Stomach (tissue), 9 donors: ENCODE data around the gene SLC1A1. TPM values are rescaled to one million over a fixed set of nuclear protein-coding genes. Genes with fewer than 3 reads are reported as not detected.
A peak's percentile ranks its signal among the peaks of the same experiment; 100 is the strongest.

ENCODE experiments used
- DNase-seq, 2 donors: peaks; one replicate each; pipeline versions ENCODE4 v3.0.0 to v3.0.0-alpha.2; 2013 to 2019
- H3K27ac ChIP-seq, 5 donors: fragments of 200-600 bp in 4 of 5; sonication (generic) in 4 of 5; one replicate each; pipeline ENCODE4 v1.5.1; 2013 to 2019; ENCODE audit warnings: mild to moderate bottlenecking in 1 of 5, moderate library complexity in 1 of 5
- H3K27me3 ChIP-seq, 3 donors: fragments of 200-600 bp; sonication (generic); one replicate each; pipeline ENCODE4 v1.5.1; 2017 to 2019; ENCODE audit warnings: mixed run types in 1 of 3
- H3K36me3 ChIP-seq, 4 donors: fragments of 200-600 bp; sonication (generic); 1 replicate in 3 of 4; 2 replicates in 1 of 4; pipeline ENCODE4 v1.5.1; 2016 to 2019
- H3K4me1 ChIP-seq, 4 donors: fragments of 200-600 bp; sonication (generic); one replicate each; pipeline ENCODE4 v1.5.1; 2016 to 2019
- H3K4me3 ChIP-seq, 4 donors: fragments of 200-600 bp; sonication (generic) in 3 of 4; one replicate each; pipeline ENCODE4 v1.5.1; 2016 to 2019; ENCODE audit warnings: mild to moderate bottlenecking in 1 of 4
- H3K9me3 ChIP-seq, 4 donors: fragments of 200-600 bp; sonication (generic); one replicate each; pipeline ENCODE4 v1.5.1; 2016 to 2019
- CTCF ChIP-seq, 7 experiments: fragments of 450-650 bp in 4 of 7; fragments of 200-600 bp in 3 of 7; sonication (generic) in 3 of 7; IDR thresholded peaks; one replicate each; pipeline ENCODE4 v1.5.1; 2016 to 2019; ENCODE audit warnings: antibody characterized with exemption in 7 of 7, control low read depth in 2 of 7, mild to moderate bottlenecking in 1 of 7
- EP300 ChIP-seq: sonication (generic); formaldehyde crosslinking; IDR thresholded peaks from one replicate; pipeline ENCODE4 v1.6.1; 2017; ENCODE audit warnings: antibody characterized with exemption
- POLR2A ChIP-seq, 4 donors: fragments of 450-650 bp; IDR thresholded peaks; one replicate each; pipeline ENCODE4 v1.6.1; 2016; ENCODE audit warnings: antibody characterized with exemption in 4 of 4, control low read depth in 2 of 4, mild to moderate bottlenecking in 1 of 4, moderate library complexity in 1 of 4
- POLR2AphosphoS5 ChIP-seq, 3 donors: sonication (generic); formaldehyde crosslinking; IDR thresholded peaks; one replicate each; pipeline ENCODE4 v1.6.1; 2016; ENCODE audit warnings: antibody characterized with exemption in 3 of 3
- WGBS, 5 donors: extraction: QIAGEN DNeasy Blood & Tissue Kit in 3 of 5; methylation state at CpG; one replicate each; pipeline versions ENCODE4 v1.1.5 to v1.1.7; 2013 to 2018; 5-methylcytosine and 5-hydroxymethylcytosine counted together
- intact Hi-C: fragments of 100-400 bp; cut with DNase I; formaldehyde crosslinking; loops from one replicate; pipeline ENCODE4 v1.15.1; 2023; ENCODE audit warnings: low total_unique reads
- polyA plus RNA-seq, 3 donors: library from polyadenylated mRNA; stranded (reverse); fragments of 200-250 nt; gene quantifications; one replicate each; pipeline ENCODE4 v1.2.3, GENCODE V29; 2013
- total RNA-seq, 5 donors: library from RNA; depleted of rRNA; stranded (reverse); fragments of >200 nt; gene quantifications; one replicate each; pipeline versions ENCODE4 v1.1.0 to v1.2.3, GENCODE V29; 2014 to 2016
- donor health status: healthy with polysubstance abuse.
- donor health status: Bipolar disorder and iron deficiency.
- donor health status: healthy.

Gene SLC1A1
- total and polyA plus RNA-seq, 8 donors = 0.58 to 13.3 (median 2.7) TPM; not detected in 1

- no peaks in the 10 kb centered on the region for H3K36me3 ChIP-seq
- DNase-seq = no peak
- WGBS, 5 donors = 30 to 38% (median 33%) methylated on average over 2 of the region's 2 CpGs
- no peak overlapping the region for H3K27ac ChIP-seq
- no peak for TF ChIP-seq POLR2AphosphoS5 (IDR thresholded peaks at IDR 0.05)
- no peak for TF ChIP-seq CTCF (IDR thresholded peaks at IDR 0.05)
- TF ChIP-seq EP300 = no peak
- no peak for TF ChIP-seq POLR2A (IDR thresholded peaks at IDR 0.05)
- H3K9me3 ChIP-seq = no peaks in the 10 kb centered on the region
- H3K27me3 ChIP-seq = peaks cover 0 to 16% (median 0%) of the 10 kb centered on the region in 3 donors
- intact Hi-C loops = no loop called here
- peaks cover 0 to 18% (median 12%) of the 10 kb centered on the region in 4 donors for H3K4me1 ChIP-seq
- no peak overlapping the region for H3K4me3 ChIP-seq
Measured at GRCh38 chr9:4486176-4486575, 4.1 kb upstream of the SLC1A1 start.

GRCh38 chr9:4489562-4489918 is 728 bp upstream of the SLC1A1 start:
- DNase-seq = peak; percentile 44 to 58
- intact Hi-C loops = no loop called here
- peak overlapping the region; percentile 71 to 77 (median 75) for H3K4me3 ChIP-seq
- TF ChIP-seq POLR2AphosphoS5 (IDR thresholded peaks at IDR 0.05) = no peak
- TF ChIP-seq POLR2A (IDR thresholded peaks at IDR 0.05) = no peak
- TF ChIP-seq EP300 = no peak
- TF ChIP-seq CTCF (IDR thresholded peaks at IDR 0.05) = no peak
- no peaks in the 10 kb centered on the region for H3K36me3 ChIP-seq
- peaks cover 9 to 27% (median 20%) of the 10 kb centered on the region in 4 donors for H3K4me1 ChIP-seq
- WGBS, 5 donors = 0 to 5% (median 2%) methylated on average over 5 to 8 of the region's 8 CpGs
- H3K27me3 ChIP-seq = peaks cover 0 to 28% (median 0%) of the 10 kb centered on the region in 3 donors
- H3K27ac ChIP-seq = peak overlapping the region; percentile 75 to 81 (median 77)
- no peaks in the 10 kb centered on the region for H3K9me3 ChIP-seq

GRCh38 chr9:4490705-4491625 is 697 bp downstream of the SLC1A1 start:
- 1 to 2% (median 1%) methylated on average over 33 to 52 of the region's 52 CpGs for WGBS, 5 donors

More at GRCh38 chr9:4490705-4491625, 697 bp downstream of the SLC1A1 start:
- Histone ChIP-seq H3K36me3 (no peaks in the 10 kb centered on the region), H3K4me1 (peaks cover 9 to 27% (median 20%) of the 10 kb centered on the region in 4 donors), H3K27me3 (peaks cover 0 to 28% (median 0%) of the 10 kb centered on the region in 3 donors), H3K27ac (peak overlapping the region; percentile 75 to 81 (median 77)), H3K9me3 (no peaks in the 10 kb centered on the region), H3K4me3 (peak overlapping the region; percentile 71 to 77 (median 75))
- intact Hi-C loops = no loop called here
- TF ChIP-seq POLR2AphosphoS5 (IDR thresholded peaks at IDR 0.05) = no peak
- no peak for TF ChIP-seq EP300
- TF ChIP-seq POLR2A (IDR thresholded peaks at IDR 0.05) = no peak
- TF ChIP-seq CTCF (IDR thresholded peaks at IDR 0.05) = no peak
- peak in 1 of 2 donors; percentile 38 for DNase-seq
